HepG2 (cell line): Measurements from ENCODE around the gene DEPDC5. TPM values are rescaled to one million over a fixed set of nuclear protein-coding genes. Genes with fewer than 3 reads are reported as not detected.

Source experiments
- AFF4 ChIP-seq: sonication (generic); formaldehyde crosslinking; IDR thresholded peaks from 2 replicates; pipeline ENCODE4 v1.4.0; 2020; ENCODE audit warnings: missing genetic modification reagents
- EHMT2 ChIP-seq: fragments of 200-600 bp; sonication (generic); IDR thresholded peaks from 2 replicates; pipeline ENCODE4 v1.7.0; 2017; ENCODE audit warnings: antibody characterized with exemption, low read depth, low read length, borderline replicate concordance
- HNF4G ChIP-seq, 2 experiments: sonication (generic) in 1 of 2; formaldehyde crosslinking in 1 of 2; IDR thresholded peaks; 2 replicates each; pipeline versions ENCODE4 v1.4.0 to v1.6.1; 2011 to 2020; ENCODE audit warnings: borderline replicate concordance in 2 of 2, low read depth in 2 of 2, mild to moderate bottlenecking in 2 of 2, low read length in 1 of 2, missing genetic modification reagents in 1 of 2, moderate library complexity in 1 of 2
- NFKBIZ ChIP-seq: IDR thresholded peaks from 2 replicates; pipeline ENCODE4 v1.6.1; 2018; ENCODE audit warnings: missing genetic modification reagents, missing compliant biosample characterization
- SATB2 ChIP-seq: sonication (generic); formaldehyde crosslinking; IDR thresholded peaks from 2 replicates; pipeline ENCODE4 v1.5.0; 2020; ENCODE audit warnings: missing genetic modification reagents
- SRSF4 ChIP-seq: fragments of 200-400 bp; formaldehyde crosslinking; IDR thresholded peaks from one replicate; pipeline ENCODE4 v1.6.1; 2018; ENCODE audit warnings: mild to moderate bottlenecking, low read depth, low read length, moderate library complexity; ENCODE audit not compliant: poor library complexity, severe bottlenecking
- ZNF251 ChIP-seq: sonication (generic); formaldehyde crosslinking; IDR thresholded peaks from 2 replicates; pipeline ENCODE4 v1.9.0; 2021; ENCODE audit warnings: mild to moderate bottlenecking, missing genetic modification reagents
- ZNF354B ChIP-seq: sonication (generic); formaldehyde crosslinking; IDR thresholded peaks from 2 replicates; pipeline ENCODE4 v1.8.0; 2022; ENCODE audit warnings: mild to moderate bottlenecking, missing genetic modification reagents
- ZNF547 ChIP-seq: sonication (generic); formaldehyde crosslinking; IDR thresholded peaks from 2 replicates; pipeline ENCODE4 v1.5.1; 2020; ENCODE audit warnings: mild to moderate bottlenecking, missing genetic modification reagents
- ZNF674 ChIP-seq: sonication (generic); formaldehyde crosslinking; IDR thresholded peaks from 2 replicates; pipeline ENCODE4 v1.5.0; 2020; ENCODE audit warnings: low read depth, mild to moderate bottlenecking, missing genetic modification reagents
- ZNF747 ChIP-seq: sonication (generic); formaldehyde crosslinking; IDR thresholded peaks from 2 replicates; pipeline ENCODE4 v1.8.1; 2023; ENCODE audit warnings: missing genetic modification reagents, mild to moderate bottlenecking, borderline replicate concordance
- ZNF766 ChIP-seq: sonication (generic); formaldehyde crosslinking; IDR thresholded peaks from 2 replicates; pipeline ENCODE4 v1.5.0; 2020; ENCODE audit warnings: missing genetic modification reagents, borderline replicate concordance
- ZNF792 ChIP-seq: IDR thresholded peaks from 2 replicates; pipeline ENCODE4 v1.6.1; 2016
- polyA plus RNA-seq, 8 experiments: library from polyadenylated mRNA; depleted of rRNA in 3 of 8; stranded (reverse) in 7 of 8; unstranded in 1 of 8; fragments of >200 nt; fragmentation: Illumina TruSeq in 4 of 8; extraction: Trizol in 4 of 8; gene quantifications; 2 replicates each; pipeline versions ENCODE4 v1.2.1 to v1.2.3, GENCODE V29; 2011 to 2016; ENCODE audit warnings: low read depth in 4 of 8, missing spikeins in 1 of 8, mixed read lengths in 1 of 8; ENCODE audit not compliant: insufficient read depth in 1 of 8
- total RNA-seq, 5 experiments: library from RNA; depleted of rRNA; stranded (reverse); fragments of >200 nt; fragmentation: Illumina TruSeq; extraction: Trizol; gene quantifications; 2 replicates each; pipeline ENCODE4 v1.2.3, GENCODE V29; 2016; ENCODE audit warnings: low read depth in 1 of 5
- TF ChIP-seq, protein P1 (sequence below), 2 experiments: sonication (generic) in 1 of 2; formaldehyde crosslinking in 1 of 2; IDR thresholded peaks; 2 replicates each; pipeline versions ENCODE4 v1.4.0 to v1.6.1; 2018 to 2020; ENCODE audit warnings: missing genetic modification reagents in 2 of 2, borderline replicate concordance in 1 of 2, low read depth in 1 of 2, mild to moderate bottlenecking in 1 of 2, missing biosample characterization in 1 of 2
- TF ChIP-seq, protein P2 (sequence below): sonication (generic); formaldehyde crosslinking; IDR thresholded peaks from 2 replicates; pipeline ENCODE4 v1.5.0; 2020; ENCODE audit warnings: mild to moderate bottlenecking, missing genetic modification reagents, borderline replicate concordance
- TF ChIP-seq, protein P3 (sequence below): sonication (generic); formaldehyde crosslinking; IDR thresholded peaks from 2 replicates; pipeline ENCODE4 v1.4.0; 2020; ENCODE audit warnings: missing genetic modification reagents

The DEPDC5 gene
- total and polyA plus RNA-seq, 2 of the 13 experiments (the other 11 are each of a cell fraction or from before 2014, with no cell fraction given) = 9.8 to 12.4 TPM

- TF ChIP-seq AFF4 (no peak), SATB2 (no peak), NFKBIZ (CRISPR knock-in tag) (no peak), ZNF674 (CRISPR knock-in tag) (0 out of 2 replicates have a peak, but pooled peaks have one; percentile 61), EHMT2 (no peak), ZNF747 (CRISPR knock-in tag) (0 out of 2 replicates have a peak, but pooled peaks have one; percentile 44), ZNF354B (CRISPR knock-in tag) (no peak), HNF4G (IDR thresholded peaks at IDR 0.05; ENCODE audit: borderline replicate concordance, low read depth, low read length) (no peak), HNF4G (CRISPR knock-in tag; IDR thresholded peaks at IDR 0.05; ENCODE audit: borderline replicate concordance, low read depth) (no peak), SRSF4 (no peak), ZNF251 (CRISPR knock-in tag) (no peak), ZNF792 (CRISPR knock-in tag) (no peak), ZNF766 (CRISPR knock-in tag) (peak; percentile 8; the same call in 1 of the 2 replicates), ZNF547 (CRISPR knock-in tag) (no peak)
- TF ChIP-seq, protein P1, sequence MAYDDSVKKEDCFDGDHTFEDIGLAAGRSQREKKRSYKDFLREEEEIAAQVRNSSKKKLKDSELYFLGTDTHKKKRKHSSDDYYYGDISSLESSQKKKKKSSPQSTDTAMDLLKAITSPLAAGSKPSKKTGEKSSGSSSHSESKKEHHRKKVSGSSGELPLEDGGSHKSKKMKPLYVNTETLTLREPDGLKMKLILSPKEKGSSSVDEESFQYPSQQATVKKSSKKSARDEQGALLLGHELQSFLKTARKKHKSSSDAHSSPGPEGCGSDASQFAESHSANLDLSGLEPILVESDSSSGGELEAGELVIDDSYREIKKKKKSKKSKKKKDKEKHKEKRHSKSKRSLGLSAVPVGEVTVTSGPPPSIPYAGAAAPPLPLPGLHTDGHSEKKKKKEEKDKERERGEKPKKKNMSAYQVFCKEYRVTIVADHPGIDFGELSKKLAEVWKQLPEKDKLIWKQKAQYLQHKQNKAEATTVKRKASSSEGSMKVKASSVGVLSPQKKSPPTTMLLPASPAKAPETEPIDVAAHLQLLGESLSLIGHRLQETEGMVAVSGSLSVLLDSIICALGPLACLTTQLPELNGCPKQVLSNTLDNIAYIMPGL (CRISPR knock-in tag; IDR thresholded peaks at IDR 0.05; ENCODE audit: borderline replicate concordance in 1 of 2, low read depth in 1 of 2) = peak in 1 of 2 experiments; percentile 37; a peak in 1 of 4 replicates
- TF ChIP-seq, protein P2, sequence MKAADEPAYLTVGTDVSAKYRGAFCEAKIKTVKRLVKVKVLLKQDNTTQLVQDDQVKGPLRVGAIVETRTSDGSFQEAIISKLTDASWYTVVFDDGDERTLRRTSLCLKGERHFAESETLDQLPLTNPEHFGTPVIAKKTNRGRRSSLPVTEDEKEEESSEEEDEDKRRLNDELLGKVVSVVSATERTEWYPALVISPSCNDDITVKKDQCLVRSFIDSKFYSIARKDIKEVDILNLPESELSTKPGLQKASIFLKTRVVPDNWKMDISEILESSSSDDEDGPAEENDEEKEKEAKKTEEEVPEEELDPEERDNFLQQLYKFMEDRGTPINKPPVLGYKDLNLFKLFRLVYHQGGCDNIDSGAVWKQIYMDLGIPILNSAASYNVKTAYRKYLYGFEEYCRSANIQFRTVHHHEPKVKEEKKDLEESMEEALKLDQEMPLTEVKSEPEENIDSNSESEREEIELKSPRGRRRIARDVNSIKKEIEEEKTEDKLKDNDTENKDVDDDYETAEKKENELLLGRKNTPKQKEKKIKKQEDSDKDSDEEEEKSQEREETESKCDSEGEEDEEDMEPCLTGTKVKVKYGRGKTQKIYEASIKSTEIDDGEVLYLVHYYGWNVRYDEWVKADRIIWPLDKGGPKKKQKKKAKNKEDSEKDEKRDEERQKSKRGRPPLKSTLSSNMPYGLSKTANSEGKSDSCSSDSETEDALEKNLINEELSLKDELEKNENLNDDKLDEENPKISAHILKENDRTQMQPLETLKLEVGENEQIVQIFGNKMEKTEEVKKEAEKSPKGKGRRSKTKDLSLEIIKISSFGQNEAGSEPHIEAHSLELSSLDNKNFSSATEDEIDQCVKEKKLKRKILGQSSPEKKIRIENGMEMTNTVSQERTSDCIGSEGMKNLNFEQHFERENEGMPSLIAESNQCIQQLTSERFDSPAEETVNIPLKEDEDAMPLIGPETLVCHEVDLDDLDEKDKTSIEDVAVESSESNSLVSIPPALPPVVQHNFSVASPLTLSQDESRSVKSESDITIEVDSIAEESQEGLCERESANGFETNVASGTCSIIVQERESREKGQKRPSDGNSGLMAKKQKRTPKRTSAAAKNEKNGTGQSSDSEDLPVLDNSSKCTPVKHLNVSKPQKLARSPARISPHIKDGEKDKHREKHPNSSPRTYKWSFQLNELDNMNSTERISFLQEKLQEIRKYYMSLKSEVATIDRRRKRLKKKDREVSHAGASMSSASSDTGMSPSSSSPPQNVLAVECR (CRISPR knock-in tag) = peak; percentile 28; the same call in 1 of the 2 replicates
- TF ChIP-seq, protein P3, sequence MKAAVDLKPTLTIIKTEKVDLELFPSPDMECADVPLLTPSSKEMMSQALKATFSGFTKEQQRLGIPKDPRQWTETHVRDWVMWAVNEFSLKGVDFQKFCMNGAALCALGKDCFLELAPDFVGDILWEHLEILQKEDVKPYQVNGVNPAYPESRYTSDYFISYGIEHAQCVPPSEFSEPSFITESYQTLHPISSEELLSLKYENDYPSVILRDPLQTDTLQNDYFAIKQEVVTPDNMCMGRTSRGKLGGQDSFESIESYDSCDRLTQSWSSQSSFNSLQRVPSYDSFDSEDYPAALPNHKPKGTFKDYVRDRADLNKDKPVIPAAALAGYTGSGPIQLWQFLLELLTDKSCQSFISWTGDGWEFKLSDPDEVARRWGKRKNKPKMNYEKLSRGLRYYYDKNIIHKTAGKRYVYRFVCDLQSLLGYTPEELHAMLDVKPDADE (CRISPR knock-in tag) = no peak
These were observed 191.1 kb downstream of the DEPDC5 start (continued) for GRCh38 chr22:31944700-31945442.
